IPS-18c (cell line): ENCODE data around the gene NEK7.
"Not testable (repeated sequence)": the region's sequence is repeated elsewhere in the genome, so short reads cannot be mapped to it uniquely, and the experiment has no call there.

Source experiments
- H3K4me3 ChIP-seq: 2 replicates; pipeline ENCODE4 v1.7.0; 2013; ENCODE audit warnings: low read depth, mild to moderate bottlenecking, low read length, moderate library complexity; ENCODE audit not compliant: insufficient read depth
- H3K9me3 ChIP-seq: one replicate; pipeline ENCODE4 v1.6.1; 2013; ENCODE audit warnings: mild to moderate bottlenecking, low read length, moderate library complexity; ENCODE audit not compliant: control insufficient read depth, insufficient read depth

NEK7 gene

DNA sequence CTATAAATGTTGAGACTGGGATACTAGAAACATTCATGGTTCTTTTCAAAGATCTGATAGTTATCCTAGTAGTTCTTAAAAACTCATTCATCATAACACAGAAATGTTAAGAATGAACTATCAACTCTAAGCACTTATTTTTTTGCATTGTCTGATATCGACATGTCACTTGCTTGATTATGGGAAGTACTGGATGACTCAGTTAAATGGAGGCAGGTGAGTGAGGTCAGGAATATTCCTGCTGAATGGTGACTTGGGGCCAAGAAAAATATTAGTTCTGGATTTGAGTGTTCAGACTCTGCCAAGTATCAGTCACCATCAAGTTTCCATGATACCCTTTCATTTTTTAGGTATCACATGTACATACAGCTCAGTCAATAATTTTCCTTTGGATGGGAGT, 63.6 kb downstream of the NEK7 start:
- no peak overlapping the region for H3K4me3 ChIP-seq
- H3K9me3 ChIP-seq, result no peaks in the 10 kb centered on the region

DNA sequence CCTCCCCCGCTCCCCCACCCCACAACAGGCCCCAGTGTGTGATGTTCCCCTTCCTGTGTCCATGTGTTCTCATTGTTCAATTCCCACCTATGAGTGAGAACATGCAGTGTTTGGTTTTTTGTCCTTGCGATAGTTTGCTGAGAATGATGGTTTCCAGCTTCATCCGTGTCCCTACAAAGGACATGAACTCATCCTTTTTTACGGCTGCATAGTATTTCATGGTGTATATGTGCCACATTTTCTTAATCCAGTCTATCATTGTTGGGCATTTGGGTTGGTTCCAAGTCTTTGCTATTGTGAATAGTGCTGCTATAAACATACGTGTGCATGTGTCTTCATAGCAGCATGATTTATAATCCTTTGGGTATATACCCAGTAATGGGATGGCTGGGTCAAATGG, 70.2 kb downstream of the NEK7 start:
- H3K9me3 ChIP-seq, H3K4me3 ChIP-seq: not testable (repeated sequence)

- not testable (repeated sequence) for H3K9me3 ChIP-seq, H3K4me3 ChIP-seq
Observed at GRCh38 chr1:198227454-198227853, 70.7 kb downstream of the NEK7 start.

DNA sequence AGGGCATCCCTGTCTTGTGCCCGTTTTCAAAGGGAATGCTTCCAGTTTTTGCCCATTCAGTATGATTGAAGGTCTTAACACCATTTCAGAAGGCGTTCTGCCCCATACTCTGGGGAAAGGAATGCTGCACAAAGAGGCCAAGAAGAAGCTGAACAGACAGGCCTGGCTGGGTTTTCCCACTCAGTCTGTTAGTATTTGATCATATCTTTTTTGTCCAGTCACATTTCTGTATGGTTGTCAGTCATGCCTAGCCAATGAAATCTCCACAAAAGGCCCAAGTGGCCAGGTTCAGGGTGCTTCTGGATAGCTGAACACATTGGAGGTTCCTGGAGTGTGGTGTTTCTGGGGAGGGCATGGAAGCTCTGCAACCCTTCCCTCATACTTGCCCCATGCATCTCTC, 72.1 kb downstream of the NEK7 start:
- Histone ChIP-seq H3K4me3 (no peak overlapping the region), H3K9me3 (no peaks in the 10 kb centered on the region)

DNA sequence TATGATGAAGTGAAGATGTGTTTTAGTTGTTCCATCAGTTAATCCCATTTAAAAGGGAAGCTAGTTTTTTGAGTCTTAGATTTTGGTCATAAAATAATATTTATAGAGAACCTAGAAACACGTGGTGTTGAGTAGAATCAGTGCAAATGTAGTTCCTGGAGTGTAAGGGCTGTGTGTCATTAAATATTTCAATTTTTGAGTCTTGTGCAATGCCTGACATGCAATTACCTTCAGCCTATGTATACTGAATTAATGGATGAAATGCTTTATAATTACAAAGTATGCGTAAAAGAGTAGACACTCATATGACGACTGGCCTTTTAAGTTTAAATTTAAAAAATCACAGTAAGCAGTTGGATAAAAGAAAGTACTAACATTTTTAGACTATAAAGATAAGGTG, 75.0 kb downstream of the NEK7 start:
- H3K9me3 ChIP-seq, result no peaks in the 10 kb centered on the region
- no peak overlapping the region for H3K4me3 ChIP-seq

DNA sequence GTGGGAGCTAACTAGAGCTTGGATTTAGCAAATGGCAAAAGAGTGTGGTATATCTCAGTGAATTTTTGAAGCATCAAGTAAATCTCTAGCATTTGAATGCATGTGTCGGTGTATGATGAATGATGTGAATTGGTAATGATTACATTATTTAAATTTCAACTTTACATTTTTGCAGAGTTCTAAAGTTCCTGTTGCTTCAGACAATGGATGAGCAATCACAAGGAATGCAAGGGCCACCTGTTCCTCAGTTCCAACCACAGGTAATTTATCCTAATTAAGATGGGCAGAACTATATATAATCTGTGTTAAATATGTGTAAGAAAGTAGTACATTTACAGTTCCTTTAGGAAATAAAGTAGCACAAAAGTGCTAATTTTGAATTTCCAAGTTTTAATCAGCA, 75.6 kb downstream of the NEK7 start:
- no peak overlapping the region for H3K4me3 ChIP-seq
- no peaks in the 10 kb centered on the region for H3K9me3 ChIP-seq

- Histone ChIP-seq H3K9me3 (no peaks in the 10 kb centered on the region), H3K4me3 (no peak overlapping the region)
Observed at GRCh38 chr1:198232940-198233675, 76.3 kb downstream of the NEK7 start.

- no peaks in the 10 kb centered on the region for H3K9me3 ChIP-seq
- H3K4me3 ChIP-seq, result no peak overlapping the region
Observed at GRCh38 chr1:198234520-198235251, 77.9 kb downstream of the NEK7 start.

DNA sequence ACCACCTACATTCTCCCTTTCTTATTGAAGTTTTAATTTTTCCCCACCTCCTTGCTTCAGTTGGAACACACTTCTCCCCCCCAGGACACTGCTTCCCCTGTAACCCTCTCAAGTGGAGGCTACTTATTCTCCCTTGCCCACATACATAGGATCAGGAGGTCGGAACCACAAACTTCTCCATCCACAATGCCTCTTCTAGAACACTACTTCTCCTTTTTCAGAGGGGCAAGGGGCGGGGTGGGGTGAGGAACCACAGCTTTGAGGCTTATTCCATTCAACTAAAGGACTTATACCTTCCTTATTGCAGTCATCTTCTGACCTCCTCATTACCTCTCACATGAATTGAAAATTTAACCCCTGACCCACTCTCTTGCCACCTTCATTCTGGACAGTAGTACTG, 81.3 kb downstream of the NEK7 start:
- H3K4me3 ChIP-seq, result no peak overlapping the region
- H3K9me3 ChIP-seq, result no peaks in the 10 kb centered on the region

DNA sequence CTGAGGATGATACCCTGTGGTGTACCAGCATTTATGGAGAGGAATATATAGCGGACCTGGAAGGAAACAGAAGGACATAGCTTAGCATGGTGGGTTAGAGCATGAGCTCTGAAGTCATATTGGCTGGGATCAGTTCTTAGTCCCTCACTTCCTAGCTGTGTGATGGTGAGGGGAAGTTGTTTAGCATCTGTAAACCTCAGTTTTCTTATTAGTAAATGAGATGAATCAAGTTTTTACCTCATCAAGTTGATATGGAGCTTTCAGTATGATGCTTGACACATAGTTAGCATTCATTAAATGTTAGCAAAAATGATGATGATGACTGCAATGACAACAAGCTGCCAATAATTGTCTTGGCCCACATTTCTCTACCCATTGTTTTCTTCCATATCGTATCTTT, 84.8 kb downstream of the NEK7 start:
- Histone ChIP-seq H3K9me3 (no peaks in the 10 kb centered on the region), H3K4me3 (no peak overlapping the region)

GRCh38 chr1:198244772-198245171, 88.0 kb downstream of the NEK7 start:
- Histone ChIP-seq H3K9me3 (no peaks in the 10 kb centered on the region), H3K4me3 (no peak overlapping the region)

- Histone ChIP-seq H3K4me3 (no peak overlapping the region), H3K9me3 (no peaks in the 10 kb centered on the region)
Observed at GRCh38 chr1:198245379-198245778, 88.6 kb downstream of the NEK7 start.

DNA sequence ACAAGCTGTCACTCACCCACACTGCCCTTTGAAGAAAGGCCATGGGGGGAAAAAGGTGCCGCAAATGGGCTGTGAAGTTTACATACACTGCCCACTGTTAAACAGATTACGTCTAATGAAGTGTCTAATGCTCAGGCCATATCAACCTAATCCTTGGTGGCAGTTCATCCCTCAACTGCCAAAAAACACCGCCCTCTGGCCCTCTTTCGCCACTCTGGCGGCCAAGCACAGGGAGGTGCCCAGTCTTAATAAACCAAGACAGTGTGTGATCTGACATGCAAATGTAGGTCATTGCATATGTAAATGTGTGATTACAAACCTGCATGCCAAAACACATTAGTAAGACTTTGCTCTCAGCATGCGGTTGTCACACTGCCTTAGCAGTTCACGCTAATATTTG, 89.5 kb downstream of the NEK7 start:
- no peak overlapping the region for H3K4me3 ChIP-seq
- no peaks in the 10 kb centered on the region for H3K9me3 ChIP-seq

GRCh38 chr1:198253259-198253658, 96.5 kb downstream of the NEK7 start:
- H3K9me3 ChIP-seq, result no peaks in the 10 kb centered on the region
- H3K4me3 ChIP-seq, result no peak overlapping the region

GRCh38 chr1:198253668-198254067, 96.9 kb downstream of the NEK7 start:
- no peak overlapping the region for H3K4me3 ChIP-seq
- no peaks in the 10 kb centered on the region for H3K9me3 ChIP-seq

DNA sequence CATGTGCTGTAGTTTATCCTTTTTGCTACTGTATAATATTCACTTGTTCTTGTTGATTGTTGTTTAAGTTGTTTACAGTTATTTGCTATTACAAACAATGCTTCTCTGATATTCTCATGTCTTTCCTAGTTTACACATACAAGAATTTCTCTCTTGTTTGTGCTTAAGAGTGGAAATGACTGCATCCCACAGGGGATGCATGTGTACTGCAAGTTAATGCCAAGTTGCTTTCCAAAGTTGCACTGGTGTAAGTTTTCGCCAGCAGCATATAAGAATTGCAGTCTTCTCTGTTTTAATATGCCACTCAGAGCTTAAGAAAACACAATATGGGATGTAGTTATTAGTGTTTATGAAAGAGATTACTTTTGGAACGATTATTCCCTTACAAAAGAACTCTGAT, 97.7 kb downstream of the NEK7 start:
- Histone ChIP-seq H3K9me3 (no peaks in the 10 kb centered on the region), H3K4me3 (no peak overlapping the region)

GRCh38 chr1:198254948-198255347, 98.2 kb downstream of the NEK7 start:
- H3K9me3 ChIP-seq, result no peaks in the 10 kb centered on the region
- H3K4me3 ChIP-seq, result no peak overlapping the region

- H3K9me3 ChIP-seq, result no peaks in the 10 kb centered on the region
Observed at GRCh38 chr1:198255784-198256183, 99.0 kb downstream of the NEK7 start.

GRCh38 chr1:198258491-198258890, 101.7 kb downstream of the NEK7 start:
- H3K4me3 ChIP-seq, result no peak overlapping the region

More at GRCh38 chr1:198255784-198256183, 99.0 kb downstream of the NEK7 start:
- H3K4me3 ChIP-seq, result no peak overlapping the region

More at GRCh38 chr1:198258491-198258890, 101.7 kb downstream of the NEK7 start:
- H3K9me3 ChIP-seq, result no peaks in the 10 kb centered on the region
